Muscle layer of colon (tissue), 2 donors: ENCODE measurements around the gene CD28.

ENCODE experiments used
- H3K27ac ChIP-seq: one replicate; pipeline ENCODE4 v1.7.0; 2013; ENCODE audit warnings: low read depth, mild to moderate bottlenecking, low read length, moderate library complexity
- H3K27me3 ChIP-seq, 2 donors: one replicate each; pipeline ENCODE4 v1.7.0; 2013; ENCODE audit warnings: low read length in 2 of 2, mild to moderate bottlenecking in 2 of 2; ENCODE audit not compliant: insufficient read depth in 2 of 2, control insufficient read depth in 1 of 2
- H3K36me3 ChIP-seq: one replicate; pipeline ENCODE4 v1.7.0; 2013; ENCODE audit warnings: mild to moderate bottlenecking, low read length; ENCODE audit not compliant: insufficient read depth
- H3K4me1 ChIP-seq: one replicate; pipeline ENCODE4 v1.7.0; 2013; ENCODE audit warnings: mild to moderate bottlenecking, low read length; ENCODE audit not compliant: insufficient read depth
- H3K4me3 ChIP-seq, 2 donors: one replicate each; pipeline ENCODE4 v1.7.0; 2013; ENCODE audit warnings: low read length in 2 of 2, low read depth in 1 of 2, mild to moderate bottlenecking in 1 of 2, moderate library complexity in 1 of 2
- H3K9ac ChIP-seq: one replicate; pipeline ENCODE4 v1.7.0; 2013; ENCODE audit warnings: low read length
- H3K9me3 ChIP-seq: one replicate; pipeline ENCODE4 v1.7.0; 2013; ENCODE audit warnings: mild to moderate bottlenecking, low read length
- donor health status: abdominal sarcoma.
- donor health status: Adenocarcinoma of cecum.

The CD28 gene

GRCh38 chr2:203706403-203706802 is at the start of gene CD28:
TSS of gene CD28 (plus strand) at chr2:203706639. CDS start at chr2:203706697, 58 bp downstream.
- Histone ChIP-seq H3K9ac (no peak within 1 kb of the TSS), H3K27ac (no peak within 1 kb of the TSS), H3K36me3 (no peaks in the 10 kb centered on the region), H3K27me3 (no peaks in the 10 kb centered on the region), H3K4me3 (no peak within 1 kb of the TSS), H3K4me1 (no peaks in the 10 kb centered on the region), H3K9me3 (no peaks in the 10 kb centered on the region)

GRCh38 chr2:203659331-203660049 is 46.9 kb upstream of the CD28 start:
- H3K27ac ChIP-seq = no peak overlapping the region
- no peaks in the 10 kb centered on the region for H3K9me3 ChIP-seq
- no peaks in the 10 kb centered on the region for H3K4me1 ChIP-seq
- no peak overlapping the region for H3K4me3 ChIP-seq
- no peaks in the 10 kb centered on the region for H3K27me3 ChIP-seq
- H3K9ac ChIP-seq = no peak overlapping the region
- no peaks in the 10 kb centered on the region for H3K36me3 ChIP-seq

- Histone ChIP-seq H3K27ac (no peak overlapping the region), H3K27me3 (no peaks in the 10 kb centered on the region), H3K4me3 (no peak overlapping the region), H3K9me3 (no peaks in the 10 kb centered on the region), H3K36me3 (no peaks in the 10 kb centered on the region), H3K9ac (no peak overlapping the region), H3K4me1 (no peaks in the 10 kb centered on the region)
Observed at GRCh38 chr2:203660465-203660864, 46.0 kb upstream of the CD28 start.

- H3K4me1 ChIP-seq = no peaks in the 10 kb centered on the region
- H3K4me3 ChIP-seq = no peak overlapping the region
- no peak overlapping the region for H3K27ac ChIP-seq
- H3K9me3 ChIP-seq = no peaks in the 10 kb centered on the region
- no peaks in the 10 kb centered on the region for H3K36me3 ChIP-seq
- H3K27me3 ChIP-seq = no peaks in the 10 kb centered on the region
- no peak overlapping the region for H3K9ac ChIP-seq
Observed at GRCh38 chr2:203661279-203661908, 45.0 kb upstream of the CD28 start.

- Histone ChIP-seq H3K4me3 (no peak overlapping the region), H3K27me3 (no peaks in the 10 kb centered on the region), H3K27ac (no peak overlapping the region), H3K4me1 (no peaks in the 10 kb centered on the region), H3K9me3 (no peaks in the 10 kb centered on the region), H3K9ac (no peak overlapping the region), H3K36me3 (no peaks in the 10 kb centered on the region)
Observed at GRCh38 chr2:203662487-203662886, 44.0 kb upstream of the CD28 start.

- H3K27ac ChIP-seq = no peak overlapping the region
- H3K9ac ChIP-seq = no peak overlapping the region
- no peaks in the 10 kb centered on the region for H3K36me3 ChIP-seq
- H3K4me3 ChIP-seq = no peak overlapping the region
- no peaks in the 10 kb centered on the region for H3K4me1 ChIP-seq
- H3K27me3 ChIP-seq = no peaks in the 10 kb centered on the region
- H3K9me3 ChIP-seq = no peaks in the 10 kb centered on the region
Observed at GRCh38 chr2:203662951-203663350, 43.5 kb upstream of the CD28 start.

- H3K27ac ChIP-seq = no peak overlapping the region
- no peaks in the 10 kb centered on the region for H3K27me3 ChIP-seq
- H3K9ac ChIP-seq = no peak overlapping the region
- H3K36me3 ChIP-seq = no peaks in the 10 kb centered on the region
- H3K4me1 ChIP-seq = no peaks in the 10 kb centered on the region
- no peaks in the 10 kb centered on the region for H3K9me3 ChIP-seq
- H3K4me3 ChIP-seq = no peak overlapping the region
Observed at GRCh38 chr2:203664029-203664755, 42.2 kb upstream of the CD28 start.

GRCh38 chr2:203667838-203668237 is 38.6 kb upstream of the CD28 start:
- H3K9ac ChIP-seq = no peak overlapping the region
- H3K4me1 ChIP-seq = no peaks in the 10 kb centered on the region
- no peak overlapping the region for H3K27ac ChIP-seq
- no peaks in the 10 kb centered on the region for H3K36me3 ChIP-seq
- H3K9me3 ChIP-seq = no peaks in the 10 kb centered on the region
- H3K4me3 ChIP-seq = no peak overlapping the region
- no peaks in the 10 kb centered on the region for H3K27me3 ChIP-seq

- no peak overlapping the region for H3K4me3 ChIP-seq
- no peak overlapping the region for H3K9ac ChIP-seq
- no peaks in the 10 kb centered on the region for H3K4me1 ChIP-seq
- no peaks in the 10 kb centered on the region for H3K36me3 ChIP-seq
- H3K27ac ChIP-seq = no peak overlapping the region
- no peaks in the 10 kb centered on the region for H3K9me3 ChIP-seq
- no peaks in the 10 kb centered on the region for H3K27me3 ChIP-seq
Observed at GRCh38 chr2:203669820-203670219, 36.6 kb upstream of the CD28 start.

GRCh38 chr2:203670939-203671338 is 35.5 kb upstream of the CD28 start:
- H3K9me3 ChIP-seq = no peaks in the 10 kb centered on the region
- no peaks in the 10 kb centered on the region for H3K36me3 ChIP-seq
- no peak overlapping the region for H3K4me3 ChIP-seq
- H3K27ac ChIP-seq = no peak overlapping the region
- no peaks in the 10 kb centered on the region for H3K4me1 ChIP-seq
- H3K9ac ChIP-seq = no peak overlapping the region
- no peaks in the 10 kb centered on the region for H3K27me3 ChIP-seq

GRCh38 chr2:203671876-203672275 is 34.6 kb upstream of the CD28 start:
- Histone ChIP-seq H3K4me3 (no peak overlapping the region), H3K9ac (no peak overlapping the region), H3K4me1 (no peaks in the 10 kb centered on the region), H3K36me3 (no peaks in the 10 kb centered on the region), H3K27me3 (no peaks in the 10 kb centered on the region), H3K9me3 (no peaks in the 10 kb centered on the region), H3K27ac (no peak overlapping the region)
